Vagina (tissue), 2 donors: Measurements from ENCODE around the gene STK40.

ENCODE experiments used
- CTCF ChIP-seq, 3 experiments: fragments of 450-650 bp in 2 of 3; fragments of 200-600 bp in 1 of 3; sonication (generic) in 1 of 3; IDR thresholded peaks; one replicate each; pipeline ENCODE4 v1.5.1; 2017 to 2019; ENCODE audit warnings: antibody characterized with exemption in 3 of 3, mild to moderate bottlenecking in 2 of 3, moderate library complexity in 2 of 3
- POLR2A ChIP-seq, 2 donors: fragments of 450-650 bp; IDR thresholded peaks; one replicate each; pipeline ENCODE4 v1.6.1; 2017; ENCODE audit warnings: antibody characterized with exemption in 2 of 2, mild to moderate bottlenecking in 2 of 2, moderate library complexity in 2 of 2
- POLR2AphosphoS5 ChIP-seq, 2 donors: sonication (generic); formaldehyde crosslinking; IDR thresholded peaks; one replicate each; pipeline ENCODE4 v1.9.0; 2017; ENCODE audit warnings: antibody characterized with exemption in 2 of 2, mild to moderate bottlenecking in 2 of 2, low read depth in 1 of 2; ENCODE audit not compliant: insufficient read depth in 1 of 2

GRCh38 chr1:36425791-36426190 is 40.1 kb upstream of the STK40 start:
- no peak for TF ChIP-seq POLR2A (IDR thresholded peaks at IDR 0.05)
- TF ChIP-seq CTCF (IDR thresholded peaks at IDR 0.05) = no peak
- TF ChIP-seq POLR2AphosphoS5 (IDR thresholded peaks at IDR 0.05; ENCODE audit: insufficient read depth in 1 of 2, low read depth in 1 of 2) = no peak
